Fibroblast of lung (primary cell): Measurements from ENCODE around the gene PAN2. TPM values are rescaled to one million over a fixed set of nuclear protein-coding genes. Genes with fewer than 3 reads are reported as not detected.

Experiments used
- DNase-seq, 2 donors: peaks; one replicate each; pipeline versions ENCODE4 v3.0.0 to v3.0.0-alpha.2; 2010; ENCODE audit warnings: low read depth in 2 of 2
- H2AFZ ChIP-seq: 2 replicates; pipeline ENCODE4 v1.5.1; 2012; ENCODE audit warnings: low read length, control low read depth, inconsistent platforms
- H3K27ac ChIP-seq: 2 replicates; pipeline ENCODE4 v1.5.1; 2011; ENCODE audit warnings: low read length, control low read depth; ENCODE audit not compliant: insufficient read depth
- H3K27me3 ChIP-seq: 2 replicates; pipeline ENCODE4 v1.5.1; 2011; ENCODE audit warnings: mild to moderate bottlenecking, low read length; ENCODE audit not compliant: control insufficient read depth, insufficient read depth
- H3K36me3 ChIP-seq: 2 replicates; pipeline ENCODE4 v1.5.1; 2011; ENCODE audit warnings: low read length; ENCODE audit not compliant: control insufficient read depth, insufficient read depth
- H3K4me1 ChIP-seq: 2 replicates; pipeline ENCODE4 v1.5.1; 2011; ENCODE audit warnings: low read length; ENCODE audit not compliant: control insufficient read depth, insufficient read depth; ENCODE audit errors: extremely low read depth
- H3K4me2 ChIP-seq: 2 replicates; pipeline ENCODE4 v1.5.1; 2011; ENCODE audit warnings: low read length, control low read depth; ENCODE audit not compliant: insufficient read depth; ENCODE audit errors: extremely low read depth
- H3K4me3 ChIP-seq, 4 experiments: fragments of 200-600 bp in 1 of 4; sonication (generic) in 1 of 4; replicated peaks in 1 of 4; 2 replicates each; pipeline ENCODE4 v1.5.1; 2011 to 2016; ENCODE audit warnings: low read length in 4 of 4, low read depth in 3 of 4, mild to moderate bottlenecking in 3 of 4, control low read depth in 2 of 4, inconsistent platforms in 1 of 4, mixed read lengths in 1 of 4; ENCODE audit not compliant: insufficient read depth in 1 of 4; ENCODE audit errors: control extremely low read depth in 1 of 4
- H3K79me2 ChIP-seq: 2 replicates; pipeline ENCODE4 v1.5.1; 2012; ENCODE audit warnings: mild to moderate bottlenecking, low read length, inconsistent platforms; ENCODE audit not compliant: control insufficient read depth, insufficient read depth
- H3K9ac ChIP-seq: 2 replicates; pipeline ENCODE4 v1.5.1; 2011; ENCODE audit warnings: mild to moderate bottlenecking, low read length, control low read depth; ENCODE audit not compliant: insufficient read depth
- H3K9me3 ChIP-seq: 2 replicates; pipeline ENCODE4 v1.5.1; 2012; ENCODE audit warnings: low read depth, low read length; ENCODE audit not compliant: control insufficient read depth, insufficient read depth
- H4K20me1 ChIP-seq: 2 replicates; pipeline ENCODE4 v1.5.1; 2011; ENCODE audit warnings: low read length; ENCODE audit not compliant: control insufficient read depth, insufficient read depth; ENCODE audit errors: extremely low read depth
- CTCF ChIP-seq, 2 donors: IDR thresholded peaks in 1 of 2; conservative IDR thresholded peaks in 1 of 2; 1 replicate in 1 of 2; 2 replicates in 1 of 2; pipeline ENCODE4 v1.5.1; 2011 to 2012; ENCODE audit warnings: low read length in 2 of 2, control low read depth in 1 of 2, inconsistent platforms in 1 of 2, low read depth in 1 of 2, mild to moderate bottlenecking in 1 of 2
- EZH2 ChIP-seq: IDR thresholded peaks from 2 replicates; pipeline ENCODE4 v1.5.1; 2012; ENCODE audit warnings: low read length, control low read depth, mild to moderate bottlenecking; ENCODE audit errors: missing control alignments
- polyA plus RNA-seq, 2 donors: library from polyadenylated mRNA; depleted of rRNA in 1 of 2; stranded (reverse) in 1 of 2; unstranded in 1 of 2; fragments of >200 nt; gene quantifications; 2 replicates each; pipeline ENCODE4 v1.2.1, GENCODE V29; 2011 to 2012; ENCODE audit warnings: missing spikeins in 1 of 2
- total RNA-seq: library from RNA; depleted of rRNA; stranded (reverse); fragments of >200 nt; gene quantifications from 2 replicates; pipeline ENCODE4 v1.2.1, GENCODE V29; 2014

The PAN2 gene
- total and polyA plus RNA-seq, 2 donors (not counting 1 experiment from before 2014, with no cell fraction given) = 17.3 to 25.9 TPM

GRCh38 chr12:56362130-56363059, 28.6 kb upstream of the PAN2 start, which contains the start of gene APOF:
Gene APOF (minus strand): TSS chr12:56362857. CDS start chr12:56362745, 112 bp downstream.
- TF ChIP-seq CTCF (conservative IDR thresholded peaks at IDR 0.05 in 1 of 2, IDR thresholded peaks at IDR 0.05 in 1 of 2; ENCODE audit: low read depth in 1 of 2, low read length in 2 of 2) = no peak
- no peak for TF ChIP-seq EZH2
- Histone ChIP-seq H3K4me2 (no peak within 1 kb of the TSS), H3K9me3 (no peaks in the 10 kb centered on the region), H3K9ac (no peak within 1 kb of the TSS), H3K79me2 (peaks cover 22% of the 10 kb centered on the region), H3K27me3 (no peaks in the 10 kb centered on the region), H3K36me3 (no peaks in the 10 kb centered on the region), H3K4me1 (peaks cover 9% of the 10 kb centered on the region), H4K20me1 (no peaks in the 10 kb centered on the region), H2AFZ (no peak within 1 kb of the TSS), H3K27ac (no peak within 1 kb of the TSS), H3K4me3 (no peak within 1 kb of the TSS)
- no peak for DNase-seq

GRCh38 chr12:56361487-56362129, 27.8 kb upstream of the PAN2 start:
- H3K4me1 ChIP-seq = peaks cover 9% of the 10 kb centered on the region

More at GRCh38 chr12:56361487-56362129, 27.8 kb upstream of the PAN2 start:
- H3K9me3 ChIP-seq = no peaks in the 10 kb centered on the region
- no peak overlapping the region for H3K27ac ChIP-seq
- no peaks in the 10 kb centered on the region for H3K27me3 ChIP-seq
- no peak overlapping the region for H3K4me3 ChIP-seq
- H3K79me2 ChIP-seq = peaks cover 28% of the 10 kb centered on the region
- TF ChIP-seq EZH2 = no peak
- no peak for TF ChIP-seq CTCF (conservative IDR thresholded peaks at IDR 0.05 in 1 of 2, IDR thresholded peaks at IDR 0.05 in 1 of 2; ENCODE audit: low read depth in 1 of 2, low read length in 2 of 2)
- no peak overlapping the region for H2AFZ ChIP-seq
- no peak for DNase-seq
- H3K36me3 ChIP-seq = no peaks in the 10 kb centered on the region
- no peak overlapping the region for H3K9ac ChIP-seq
- no peaks in the 10 kb centered on the region for H4K20me1 ChIP-seq
- H3K4me2 ChIP-seq = no peak overlapping the region
